H1 (cell line): ENCODE data around the gene C6orf52. TPM values are rescaled to one million over a fixed set of nuclear protein-coding genes. Genes with fewer than 3 reads are reported as not detected.

Experiments
- CTCF ChIA-PET: fragments of 300-600 bp; sonication (Branson Sonifier 250); formaldehyde crosslinking; loops from one replicate; lab custom pipeline; 2021; ENCODE audit not compliant: partially characterized antibody; lab: Charles Lee
- POLR2A ChIA-PET: fragments of 300-600 bp; sonication (Branson Sonifier 250); formaldehyde crosslinking; loops from one replicate; lab custom pipeline; 2021; ENCODE audit warnings: inconsistent platforms; ENCODE audit not compliant: partially characterized antibody; lab: Charles Lee
- DNase-seq, 2 experiments: peaks; one replicate each; pipeline versions ENCODE4 v3.0.0 to v3.0.0-alpha.2; 2010 to 2022; ENCODE audit warnings: low spot score in 2 of 2, low read depth in 1 of 2, mixed read lengths in 1 of 2
- FAIRE-seq: peaks from 2 replicates; lab custom pipeline; 2011; peaks lifted over from hg19 to GRCh38; lab: Jason Lieb, UNC
- H2AFZ ChIP-seq: 2 replicates; pipeline ENCODE4 v1.8.1; 2012; ENCODE audit warnings: low read length, inconsistent platforms
- H2AK5ac ChIP-seq: 2 replicates; pipeline ENCODE4 v1.6.1; 2013; ENCODE audit warnings: low read depth, low read length
- H2BK120ac ChIP-seq: replicated peaks from 2 replicates; pipeline ENCODE3; 2013; ENCODE audit warnings: low read depth, low read length, inconsistent platforms
- H2BK12ac ChIP-seq: 2 replicates; pipeline ENCODE4 v1.6.1; 2013; ENCODE audit warnings: low read depth, low read length
- H2BK15ac ChIP-seq: 2 replicates; pipeline ENCODE4 v1.6.1; 2013; ENCODE audit warnings: low read length
- H2BK20ac ChIP-seq: 2 replicates; pipeline ENCODE4 v1.6.1; 2013; ENCODE audit warnings: low read length
- H2BK5ac ChIP-seq: 2 replicates; pipeline ENCODE4 v1.6.1; 2013; ENCODE audit warnings: low read depth, low read length
- H3K14ac ChIP-seq: 2 replicates; pipeline ENCODE4 v1.6.1; 2013; ENCODE audit warnings: inconsistent platforms; ENCODE audit not compliant: insufficient read length
- H3K18ac ChIP-seq: 2 replicates; pipeline ENCODE4 v1.6.1; 2013; ENCODE audit warnings: low read length; ENCODE audit errors: extremely low read depth
- H3K23ac ChIP-seq: 2 replicates; pipeline ENCODE4 v1.6.1; 2013; ENCODE audit warnings: inconsistent platforms; ENCODE audit not compliant: insufficient read length
- H3K23me2 ChIP-seq: 2 replicates; pipeline ENCODE4 v1.6.1; 2013; ENCODE audit warnings: low read depth, low read length
- H3K27ac ChIP-seq: 2 replicates; pipeline ENCODE4 v1.6.1; 2011; ENCODE audit warnings: low read depth, low read length, inconsistent platforms
- H3K27me3 ChIP-seq, 4 experiments: replicated peaks in 1 of 4; 1 replicate in 1 of 4; 2 replicates in 3 of 4; pipeline versions ENCODE4 v1.6.1 to v1.8.1; 2011 to 2013; ENCODE audit warnings: low read length in 3 of 4, mild to moderate bottlenecking in 3 of 4, inconsistent platforms in 2 of 4, mixed read lengths in 2 of 4, moderate library complexity in 1 of 4; ENCODE audit not compliant: control insufficient read depth in 3 of 4, insufficient read depth in 3 of 4; ENCODE audit errors: extremely low read depth in 1 of 4
- H3K36me3 ChIP-seq, 4 experiments: 2 replicates each; pipeline versions ENCODE4 v1.6.1 to v1.8.1; 2011 to 2013; ENCODE audit warnings: mild to moderate bottlenecking in 4 of 4, low read length in 3 of 4, moderate library complexity in 2 of 4, control low read depth in 1 of 4, inconsistent platforms in 1 of 4; ENCODE audit not compliant: insufficient read depth in 4 of 4, control insufficient read depth in 2 of 4
- H3K4ac ChIP-seq: replicated peaks from 2 replicates; pipeline ENCODE3; 2013; ENCODE audit warnings: low read length, low read depth, mixed read lengths, inconsistent platforms; ENCODE audit not compliant: insufficient read length
- H3K4me1 ChIP-seq, 4 experiments: replicated peaks in 1 of 4; 1 replicate in 1 of 4; 2 replicates in 3 of 4; pipeline versions ENCODE4 v1.6.1 to v1.8.1; 2011 to 2013; ENCODE audit warnings: low read length in 3 of 4, inconsistent platforms in 2 of 4, mixed read lengths in 1 of 4; ENCODE audit not compliant: insufficient read depth in 4 of 4, control insufficient read depth in 3 of 4
- H3K4me2 ChIP-seq, 2 experiments: 2 replicates each; pipeline versions ENCODE4 v1.6.1 to v1.8.1; 2011 to 2013; ENCODE audit warnings: low read depth in 2 of 2, low read length in 2 of 2, control low read depth in 1 of 2, inconsistent platforms in 1 of 2, mild to moderate bottlenecking in 1 of 2; ENCODE audit not compliant: insufficient read depth in 1 of 2
- H3K4me3 ChIP-seq, 4 experiments: fragments of 200-600, 300-600 bp in 1 of 4; sonication (generic), shearing (Covaris generic), sonication (Bioruptor Twin) in 1 of 4; 2 replicates each; pipeline versions ENCODE4 v1.5.1 to v1.8.1; 2011 to 2016; ENCODE audit warnings: low read length in 4 of 4, low read depth in 3 of 4, control low read depth in 2 of 4, inconsistent platforms in 2 of 4, mild to moderate bottlenecking in 2 of 4, mixed read lengths in 1 of 4, moderate library complexity in 1 of 4; ENCODE audit not compliant: insufficient read depth in 2 of 4; ENCODE audit errors: extremely low read depth in 1 of 4
- H3K56ac ChIP-seq: replicated peaks from 2 replicates; pipeline ENCODE3; 2013; ENCODE audit warnings: low read depth, mild to moderate bottlenecking, mixed read lengths, low read length, inconsistent platforms; ENCODE audit not compliant: insufficient read length
- H3K79me1 ChIP-seq: 2 replicates; pipeline ENCODE4 v1.6.1; 2013; ENCODE audit warnings: low read depth, low read length, control low read depth
- H3K79me2 ChIP-seq, 2 experiments: 2 replicates each; pipeline versions ENCODE4 v1.6.1 to v1.8.1; 2012 to 2013; ENCODE audit warnings: low read length in 2 of 2, mild to moderate bottlenecking in 2 of 2, inconsistent platforms in 1 of 2; ENCODE audit not compliant: insufficient read depth in 2 of 2, control insufficient read depth in 1 of 2
- H3K9ac ChIP-seq, 4 experiments: replicated peaks in 1 of 4; 1 replicate in 1 of 4; 2 replicates in 3 of 4; pipeline versions ENCODE4 v1.6.1 to v1.8.1; 2011 to 2013; ENCODE audit warnings: low read depth in 3 of 4, low read length in 3 of 4, control low read depth in 2 of 4, mild to moderate bottlenecking in 2 of 4, moderate library complexity in 2 of 4, inconsistent platforms in 1 of 4; ENCODE audit errors: extremely low read depth in 1 of 4
- H3K9me3 ChIP-seq, 2 experiments: 2 replicates each; pipeline versions ENCODE4 v1.6.1 to v1.8.1; 2012 to 2013; ENCODE audit warnings: mild to moderate bottlenecking in 2 of 2, moderate library complexity in 2 of 2, control low read depth in 1 of 2, inconsistent platforms in 1 of 2, low read depth in 1 of 2, low read length in 1 of 2, mixed read lengths in 1 of 2; ENCODE audit not compliant: insufficient read depth in 2 of 2
- H4K20me1 ChIP-seq, 2 experiments: replicated peaks in 1 of 2; 2 replicates each; pipeline versions ENCODE3 to v1.8.1; 2011 to 2013; ENCODE audit warnings: inconsistent platforms in 2 of 2, low read length in 2 of 2, mild to moderate bottlenecking in 1 of 2; ENCODE audit not compliant: insufficient read depth in 2 of 2, control insufficient read depth in 1 of 2
- H4K5ac ChIP-seq: 2 replicates; pipeline ENCODE4 v1.6.1; 2013; ENCODE audit warnings: low read length, low read depth, mixed read lengths, inconsistent platforms; ENCODE audit not compliant: insufficient read length
- H4K8ac ChIP-seq: 2 replicates; pipeline ENCODE4 v1.8.0; 2013; ENCODE audit warnings: mild to moderate bottlenecking, moderate library complexity, low read length, inconsistent platforms; ENCODE audit not compliant: insufficient read depth; ENCODE audit errors: extremely low read depth
- H4K91ac ChIP-seq: replicated peaks from 2 replicates; pipeline ENCODE3; 2013; ENCODE audit warnings: low read length, mixed read lengths, inconsistent platforms; ENCODE audit not compliant: insufficient read length
- BRCA1 ChIP-seq: IDR thresholded peaks from 2 replicates; pipeline ENCODE4 v1.6.1; 2012; ENCODE audit warnings: low read depth, low read length, improper control_type of control experiment
- HDAC2 ChIP-seq, 2 experiments: fragments of 300-600 bp in 1 of 2; sonication (generic) in 1 of 2; IDR thresholded peaks; 2 replicates each; pipeline ENCODE4 v1.6.1; 2011 to 2012; ENCODE audit warnings: low read depth in 2 of 2, low read length in 2 of 2, mild to moderate bottlenecking in 2 of 2, moderate library complexity in 2 of 2, borderline replicate concordance in 1 of 2, inconsistent platforms in 1 of 2
- POLR2AphosphoS5 ChIP-seq: IDR thresholded peaks from 2 replicates; pipeline ENCODE4 v1.6.1; 2011; ENCODE audit warnings: low read depth, low read length
- WGBS, 2 experiments: shearing (Covaris generic) in 1 of 2; methylation state at CpG; one replicate each; pipeline versions ENCODE4 v1.1.6 to v1.1.7; 2013 to 2015; ENCODE audit warnings: low lambda C conversion rate in 2 of 2, mixed read lengths in 2 of 2, inconsistent platforms in 1 of 2, low coverage in 1 of 2, missing lambda C conversion rate in 1 of 2; ENCODE audit not compliant: insufficient replicate concordance in 2 of 2, insufficient coverage in 1 of 2, insufficient read length in 1 of 2; ENCODE audit errors: extremely low coverage in 1 of 2, missing lambda C conversion rate in 1 of 2; 5-methylcytosine and 5-hydroxymethylcytosine counted together
- polyA plus RNA-seq, 7 experiments: library from polyadenylated mRNA; depleted of rRNA in 3 of 7; stranded (reverse) in 5 of 7; unstranded in 2 of 7; fragments of >200 nt in 5 of 7; fragments of 200-250 nt in 2 of 7; gene quantifications; 1 replicate in 5 of 7; 2 replicates in 1 of 7; 4 replicates in 1 of 7; pipeline versions ENCODE4 v1.2.1 to v1.2.3, GENCODE V29; 2011 to 2013; ENCODE audit warnings: missing spikeins in 2 of 7, mixed read lengths in 2 of 7
- total RNA-seq: library from RNA; stranded (reverse); fragmentation: NEBNext Ultra II Directional; extraction: Animal tissue kit (Norgen Biotek cat#: 25700); gene quantifications from 2 replicates; pipeline ENCODE4 v1.2.1, GENCODE V29; 2021

C6orf52 gene
- total and polyA plus RNA-seq, 2 of the 8 experiments (the other 6 are each of a cell fraction or from before 2014, with no cell fraction given): 1.5 to 3.1 TPM

GRCh38 chr6:10644225-10644624 is 50.2 kb downstream of the C6orf52 start:
- 100% methylated on average over 1 of the region's 1 CpG; no CpG with 5 or more reads in 1 of the 2 experiments for WGBS, 2 experiments
- H3K4me3 ChIP-seq: no peak overlapping the region
- no peak overlapping the region for H3K4ac ChIP-seq
- H4K91ac ChIP-seq: no peak overlapping the region
- H2BK5ac ChIP-seq: no peak overlapping the region
- H4K5ac ChIP-seq: no peak overlapping the region
- H2BK15ac ChIP-seq: no peak overlapping the region
- H4K8ac ChIP-seq: no peak overlapping the region
- no peaks in the 10 kb centered on the region for H4K20me1 ChIP-seq
- no peak overlapping the region for H2BK120ac ChIP-seq
- ChIA-PET CTCF (interaction anchor here (1.0 kb wide), 1 partner anchor 15 kb away, joined by 3 read pairs; no protein-coding TSS in a partner anchor), POLR2A (interaction anchor here (1.2 kb wide), 1 partner anchor 87 kb away, joined by 3 read pairs; no protein-coding TSS in a partner anchor)
- H3K27me3 ChIP-seq: no peaks in the 10 kb centered on the region; a peak in 1 of 7 replicates
- no peak overlapping the region for H2AFZ ChIP-seq
- no peak overlapping the region for H3K23ac ChIP-seq
- H3K4me1 ChIP-seq: no peaks in the 10 kb centered on the region
- H3K4me2 ChIP-seq: no peak overlapping the region
- no peak overlapping the region for H3K27ac ChIP-seq
- DNase-seq: no peak
- no peaks in the 10 kb centered on the region for H3K23me2 ChIP-seq
- no peak overlapping the region for H3K14ac ChIP-seq
- H2AK5ac ChIP-seq: no peak overlapping the region
- no peaks in the 10 kb centered on the region for H3K79me2 ChIP-seq
- H3K9me3 ChIP-seq: no peaks in the 10 kb centered on the region
- H2BK20ac ChIP-seq: no peak overlapping the region
- H3K9ac ChIP-seq: no peak overlapping the region
- no peak overlapping the region for H2BK12ac ChIP-seq
- FAIRE-seq: no peak
- no peaks in the 10 kb centered on the region for H3K36me3 ChIP-seq
- H3K18ac ChIP-seq: no peak overlapping the region
- H3K79me1 ChIP-seq: no peaks in the 10 kb centered on the region
- no peak overlapping the region for H3K56ac ChIP-seq
- TF ChIP-seq POLR2AphosphoS5: no peak
- TF ChIP-seq BRCA1: no peak
- no peak for TF ChIP-seq HDAC2 (IDR thresholded peaks at IDR 0.05; ENCODE audit: borderline replicate concordance in 1 of 2, low read depth in 2 of 2, low read length in 2 of 2)
